AG09319 (cell line): ENCODE results near the gene CHRNG.

Experiments used
- DNase-seq: peaks from one replicate; pipeline ENCODE4 v3.0.0-alpha.2; 2010; ENCODE audit warnings: low read depth; ENCODE audit errors: extremely low read depth
- TF ChIP-seq, protein P1 (sequence below): IDR thresholded peaks from 2 replicates; pipeline ENCODE4 v1.5.1; 2011; ENCODE audit warnings: low read depth, mild to moderate bottlenecking, inconsistent platforms, low read length, moderate library complexity

Gene CHRNG

GRCh38 chr2:232551250-232551638, 11.8 kb downstream of the CHRNG start:
- DNase-seq = no peak

GRCh38 chr2:232551776-232552175, 12.3 kb downstream of the CHRNG start:
- no peak for DNase-seq
- TF ChIP-seq, protein P1, sequence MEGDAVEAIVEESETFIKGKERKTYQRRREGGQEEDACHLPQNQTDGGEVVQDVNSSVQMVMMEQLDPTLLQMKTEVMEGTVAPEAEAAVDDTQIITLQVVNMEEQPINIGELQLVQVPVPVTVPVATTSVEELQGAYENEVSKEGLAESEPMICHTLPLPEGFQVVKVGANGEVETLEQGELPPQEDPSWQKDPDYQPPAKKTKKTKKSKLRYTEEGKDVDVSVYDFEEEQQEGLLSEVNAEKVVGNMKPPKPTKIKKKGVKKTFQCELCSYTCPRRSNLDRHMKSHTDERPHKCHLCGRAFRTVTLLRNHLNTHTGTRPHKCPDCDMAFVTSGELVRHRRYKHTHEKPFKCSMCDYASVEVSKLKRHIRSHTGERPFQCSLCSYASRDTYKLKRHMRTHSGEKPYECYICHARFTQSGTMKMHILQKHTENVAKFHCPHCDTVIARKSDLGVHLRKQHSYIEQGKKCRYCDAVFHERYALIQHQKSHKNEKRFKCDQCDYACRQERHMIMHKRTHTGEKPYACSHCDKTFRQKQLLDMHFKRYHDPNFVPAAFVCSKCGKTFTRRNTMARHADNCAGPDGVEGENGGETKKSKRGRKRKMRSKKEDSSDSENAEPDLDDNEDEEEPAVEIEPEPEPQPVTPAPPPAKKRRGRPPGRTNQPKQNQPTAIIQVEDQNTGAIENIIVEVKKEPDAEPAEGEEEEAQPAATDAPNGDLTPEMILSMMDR = no peak

More at GRCh38 chr2:232551250-232551638, 11.8 kb downstream of the CHRNG start:
- TF ChIP-seq, protein P1 = no peak

GRCh38 chr2:232556426-232556825, 16.9 kb downstream of the CHRNG start:
- TF ChIP-seq, protein P1 = no peak
- no peak for DNase-seq

DNA sequence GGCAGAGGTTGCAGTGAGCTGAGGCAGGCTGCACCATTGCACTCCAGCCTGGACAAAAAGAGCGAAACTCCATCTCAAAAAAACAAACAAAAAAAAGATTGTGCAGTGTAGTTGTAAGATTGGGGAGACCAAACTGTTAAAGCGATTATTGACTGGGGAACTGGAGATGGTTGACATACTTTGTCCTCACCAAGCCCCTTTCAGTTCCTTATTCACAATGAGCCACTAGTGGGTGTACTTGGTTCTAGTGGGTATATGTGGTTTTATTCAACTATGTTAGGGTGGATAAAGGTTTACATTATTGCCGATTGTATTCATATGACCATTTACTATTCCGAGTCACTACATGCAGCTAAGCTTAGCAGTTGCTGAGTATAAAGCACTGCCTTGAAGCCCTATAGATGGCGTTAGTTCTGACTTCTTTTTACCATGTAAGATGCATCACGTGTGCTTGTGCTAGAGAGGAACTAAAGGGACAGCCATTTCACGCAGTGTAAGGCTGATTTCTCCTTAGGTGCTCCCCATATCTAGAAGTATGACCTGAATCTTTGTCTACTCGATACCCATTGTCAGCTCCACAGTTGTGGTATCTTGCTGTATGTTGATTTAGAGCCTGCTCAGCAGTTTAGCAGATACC, 23.1 kb downstream of the CHRNG start:
- DNase-seq = no peak

GRCh38 chr2:232563580-232563979, 24.1 kb downstream of the CHRNG start:
- DNase-seq = peak; percentile 1

More for the DNA sequence above, 23.1 kb downstream of the CHRNG start:
- TF ChIP-seq, protein P1 = no peak

GRCh38 chr2:232567721-232568120, 28.2 kb downstream of the CHRNG start:
- no peak for DNase-seq
- TF ChIP-seq, protein P1 = no peak

More at GRCh38 chr2:232563580-232563979, 24.1 kb downstream of the CHRNG start:
- TF ChIP-seq, protein P1 = no peak

GRCh38 chr2:232568161-232568560, 28.7 kb downstream of the CHRNG start:
- DNase-seq = peak; percentile 84
- TF ChIP-seq, protein P1 = no peak
